Mesenchymal stem cell (in vitro differentiated cells and primary cell): Measurements from ENCODE around the gene DTNB. TPM values are rescaled to one million over a fixed set of nuclear protein-coding genes. Genes with fewer than 3 reads are reported as not detected.

Experiments
- DNase-seq: peaks from one replicate; pipeline ENCODE4 v3.0.0-alpha.2; 2013
- H2AFZ ChIP-seq: one replicate; pipeline ENCODE4 v1.6.1; 2013; ENCODE audit warnings: low read depth, mild to moderate bottlenecking, control low read depth, inconsistent platforms, low read length, moderate library complexity
- H2AK5ac ChIP-seq: 2 replicates; pipeline ENCODE4 v1.6.1; 2013; ENCODE audit warnings: low read length, moderate library complexity, mild to moderate bottlenecking, inconsistent platforms; ENCODE audit not compliant: severe bottlenecking
- H2BK120ac ChIP-seq: one replicate; pipeline ENCODE4 v1.6.1; 2013; ENCODE audit warnings: low read depth, mild to moderate bottlenecking, inconsistent platforms, low read length, moderate library complexity
- H2BK12ac ChIP-seq, 2 experiments: one replicate each; pipeline ENCODE4 v1.6.1; 2013; ENCODE audit warnings: inconsistent platforms in 2 of 2, low read length in 2 of 2, mild to moderate bottlenecking in 2 of 2, moderate library complexity in 2 of 2, control low read depth in 1 of 2
- H2BK15ac ChIP-seq: one replicate; pipeline ENCODE4 v1.6.1; 2013; ENCODE audit warnings: mild to moderate bottlenecking, low read depth, inconsistent platforms; ENCODE audit not compliant: poor library complexity, severe bottlenecking
- H2BK5ac ChIP-seq: 2 replicates; pipeline ENCODE4 v1.6.1; 2013; ENCODE audit warnings: low read depth, mild to moderate bottlenecking, low read length, control low read depth, inconsistent platforms; ENCODE audit not compliant: poor library complexity, severe bottlenecking
- H3K14ac ChIP-seq, 2 experiments: one replicate each; pipeline ENCODE4 v1.6.1; 2013; ENCODE audit warnings: inconsistent platforms in 2 of 2, low read length in 2 of 2, control low read depth in 1 of 2, mild to moderate bottlenecking in 1 of 2, moderate library complexity in 1 of 2
- H3K18ac ChIP-seq, 2 experiments: one replicate each; pipeline ENCODE4 v1.6.1; 2013; ENCODE audit warnings: inconsistent platforms in 2 of 2, low read length in 2 of 2, control low read depth in 1 of 2, low read depth in 1 of 2, mild to moderate bottlenecking in 1 of 2
- H3K23ac ChIP-seq, 2 experiments: one replicate each; pipeline ENCODE4 v1.6.1; 2013; ENCODE audit warnings: inconsistent platforms in 2 of 2, low read length in 2 of 2, mild to moderate bottlenecking in 2 of 2, moderate library complexity in 2 of 2, control low read depth in 1 of 2
- H3K27ac ChIP-seq: 2 replicates; pipeline ENCODE4 v1.5.1; 2013; ENCODE audit warnings: mild to moderate bottlenecking, moderate library complexity, low read length, control low read depth, inconsistent platforms; ENCODE audit not compliant: poor library complexity, severe bottlenecking
- H3K27me3 ChIP-seq, 2 experiments: 2 replicates each; pipeline versions ENCODE4 v1.6.1 to v1.7.0; 2013; ENCODE audit warnings: low read length in 2 of 2, mild to moderate bottlenecking in 2 of 2, moderate library complexity in 2 of 2, control low read depth in 1 of 2, inconsistent platforms in 1 of 2; ENCODE audit not compliant: control insufficient read depth in 1 of 2, insufficient read depth in 1 of 2
- H3K36me3 ChIP-seq, 2 experiments: 2 replicates each; pipeline versions ENCODE4 v1.6.1 to v1.7.0; 2013; ENCODE audit warnings: low read length in 2 of 2, control low read depth in 1 of 2, inconsistent platforms in 1 of 2, low read depth in 1 of 2, mild to moderate bottlenecking in 1 of 2; ENCODE audit not compliant: insufficient read depth in 2 of 2, control insufficient read depth in 1 of 2
- H3K4ac ChIP-seq, 2 experiments: one replicate each; pipeline ENCODE4 v1.6.1; 2013; ENCODE audit warnings: inconsistent platforms in 2 of 2, low read length in 2 of 2, mild to moderate bottlenecking in 2 of 2, moderate library complexity in 2 of 2, control low read depth in 1 of 2, low read depth in 1 of 2
- H3K4me1 ChIP-seq: 2 replicates; pipeline ENCODE4 v1.6.1; 2013; ENCODE audit warnings: low read depth, low read length, control low read depth; ENCODE audit not compliant: control insufficient read depth, insufficient read depth
- H3K4me2 ChIP-seq: 2 replicates; pipeline ENCODE4 v1.6.1; 2013; ENCODE audit warnings: low read length, mild to moderate bottlenecking, inconsistent platforms; ENCODE audit not compliant: poor library complexity, severe bottlenecking
- H3K4me3 ChIP-seq, 2 experiments: 2 replicates each; pipeline versions ENCODE4 v1.5.1 to v1.7.0; 2013; ENCODE audit warnings: low read length in 2 of 2, mild to moderate bottlenecking in 2 of 2, control low read depth in 1 of 2, low read depth in 1 of 2; ENCODE audit not compliant: insufficient read depth in 1 of 2
- H3K79me1 ChIP-seq: replicated peaks from 2 replicates; pipeline ENCODE4 v1.6.1; 2013; ENCODE audit warnings: mild to moderate bottlenecking, control low read depth, low read length, inconsistent platforms; ENCODE audit not compliant: poor library complexity, severe bottlenecking
- H3K9ac ChIP-seq: 2 replicates; pipeline ENCODE4 v1.7.0; 2013; ENCODE audit warnings: mild to moderate bottlenecking, low read length, moderate library complexity
- H3K9me3 ChIP-seq: 2 replicates; pipeline ENCODE4 v1.7.0; 2013; ENCODE audit warnings: mild to moderate bottlenecking, low read length; ENCODE audit not compliant: control insufficient read depth
- H4K8ac ChIP-seq: one replicate; pipeline ENCODE4 v1.6.1; 2013; ENCODE audit warnings: inconsistent platforms, mild to moderate bottlenecking, low read length, moderate library complexity
- H4K91ac ChIP-seq: one replicate; pipeline ENCODE4 v1.6.1; 2013; ENCODE audit warnings: mild to moderate bottlenecking, low read length, inconsistent platforms
- WGBS: methylation state at CpG from one replicate; pipeline ENCODE4 v1.1.7; 2013; ENCODE audit warnings: mixed read lengths; 5-methylcytosine and 5-hydroxymethylcytosine counted together
- small RNA-seq: library from polyadenylated mRNA; stranded (forward); fragments of <200 nt; extraction: miRNeasy Mini kit (QIAGEN cat#:217004); gene quantifications from one replicate; pipeline ENCODE3, GENCODE V24; 2013; ENCODE audit warnings: low read depth

The DTNB gene

GRCh38 chr2:25330937-25331336 lies 342.4 kb downstream of the DTNB start:
- no peak overlapping the region for H3K9ac ChIP-seq
- no peak overlapping the region for H3K27ac ChIP-seq
- H3K9me3 ChIP-seq, result peaks cover 8% of the 10 kb centered on the region
- no peak overlapping the region for H2AK5ac ChIP-seq
- H2BK12ac ChIP-seq, result no peak overlapping the region
- WGBS, result 93% methylated on average over 4 of the region's 4 CpGs
- H2BK5ac ChIP-seq, result no peak overlapping the region
- no peak overlapping the region for H3K14ac ChIP-seq
- no peaks in the 10 kb centered on the region for H3K27me3 ChIP-seq
- H3K4me1 ChIP-seq, result peaks cover 11% of the 10 kb centered on the region
- H3K4me3 ChIP-seq, result no peak overlapping the region
- H2BK15ac ChIP-seq, result no peak overlapping the region
- no peak overlapping the region for H3K4me2 ChIP-seq
- no peak overlapping the region for H2BK120ac ChIP-seq
- no peak overlapping the region for H3K4ac ChIP-seq
- H2AFZ ChIP-seq, result no peak overlapping the region
- peaks cover 75% of the 10 kb centered on the region for H3K79me1 ChIP-seq
- no peak overlapping the region for H4K8ac ChIP-seq
- H4K91ac ChIP-seq, result no peak overlapping the region
- H3K36me3 ChIP-seq, result peaks cover 9 to 32% of the 10 kb centered on the region in 2 experiments
- H3K23ac ChIP-seq, result no peak overlapping the region
- DNase-seq, result no peak
- no peak overlapping the region for H3K18ac ChIP-seq

GRCh38 chr2:25330273-25330672 lies 343.1 kb downstream of the DTNB start:
- no peak overlapping the region for H3K23ac ChIP-seq
- no peak overlapping the region for H3K9ac ChIP-seq
- H2BK120ac ChIP-seq, result no peak overlapping the region
- H3K4ac ChIP-seq, result no peak overlapping the region
- H2BK5ac ChIP-seq, result no peak overlapping the region
- H2BK15ac ChIP-seq, result no peak overlapping the region
- H3K4me1 ChIP-seq, result peaks cover 11% of the 10 kb centered on the region
- WGBS, result 92% methylated on average over 10 of the region's 10 CpGs
- H3K27ac ChIP-seq, result no peak overlapping the region
- no peak overlapping the region for H3K4me2 ChIP-seq
- peak overlapping the region; percentile 1 for H4K91ac ChIP-seq
- H3K4me3 ChIP-seq, result no peak overlapping the region
- H4K8ac ChIP-seq, result no peak overlapping the region
- H3K14ac ChIP-seq, result no peak overlapping the region
- DNase-seq, result no peak
- H3K9me3 ChIP-seq, result peaks cover 8% of the 10 kb centered on the region
- H3K27me3 ChIP-seq, result no peaks in the 10 kb centered on the region
- H3K79me1 ChIP-seq, result peaks cover 76% of the 10 kb centered on the region
- peaks cover 9 to 32% of the 10 kb centered on the region in 2 experiments for H3K36me3 ChIP-seq
- no peak overlapping the region for H3K18ac ChIP-seq
- no peak overlapping the region for H2AFZ ChIP-seq
- no peak overlapping the region for H2AK5ac ChIP-seq
- H2BK12ac ChIP-seq, result no peak overlapping the region

GRCh38 chr2:25328152-25329085 lies 345.0 kb downstream of the DTNB start:
- H2BK15ac ChIP-seq, result no peak overlapping the region
- no peak overlapping the region for H3K4ac ChIP-seq
- H2AFZ ChIP-seq, result no peak overlapping the region
- no peak overlapping the region for H4K91ac ChIP-seq
- H3K18ac ChIP-seq, result no peak overlapping the region
- no peak overlapping the region for H2BK120ac ChIP-seq
- H3K4me2 ChIP-seq, result no peak overlapping the region
- H3K79me1 ChIP-seq, result peaks cover 80% of the 10 kb centered on the region
- H4K8ac ChIP-seq, result peak overlapping the region; percentile 47
- no peak overlapping the region for H3K4me3 ChIP-seq
- H2BK12ac ChIP-seq, result no peak overlapping the region
- no peak overlapping the region for H3K27ac ChIP-seq
- H3K9ac ChIP-seq, result no peak overlapping the region
- 95% methylated on average over 27 of the region's 27 CpGs for WGBS
- peaks cover 8% of the 10 kb centered on the region for H3K9me3 ChIP-seq
- H3K36me3 ChIP-seq, result peaks cover 9 to 32% of the 10 kb centered on the region in 2 experiments
- no peak for DNase-seq
- peaks cover 21% of the 10 kb centered on the region for H3K4me1 ChIP-seq
- no peak overlapping the region for H3K23ac ChIP-seq
- H3K14ac ChIP-seq, result no peak overlapping the region
- H3K27me3 ChIP-seq, result no peaks in the 10 kb centered on the region
- H2AK5ac ChIP-seq, result no peak overlapping the region
- H2BK5ac ChIP-seq, result no peak overlapping the region

Small RNAs within 50 kb of the gene (small RNA-seq; reads per million reads assigned to genes)
- gene MIR1301 (109 reads per million, percentile 93 among the genes with 10 or more reads in this experiment), gene RF00019 (not detected)
